Measurements from ENCODE around the gene PTPRN2. TPM values are rescaled to one million over a fixed set of nuclear protein-coding genes. Genes with fewer than 3 reads are reported as not detected.

PTPRN2 gene
- total and polyA plus RNA-seq, 2 of the 8 experiments (the other 6 are each of a cell fraction or from before 2014, with no cell fraction given) = 2.6 to 4.5 TPM

GRCh38 chr7:157497744-157498651 is 1089.6 kb downstream of the PTPRN2 start:
- DNase-seq (ENCODE audit: low read depth in 1 of 2, low spot score in 2 of 2) = peak in 1 of 2 experiments; percentile 14
- no peaks in the 10 kb centered on the region; the same call in 1 of the 2 replicates for H3K79me1 ChIP-seq (ENCODE audit: low read depth, low read length)
- no peaks in the 10 kb centered on the region for H3K23me2 ChIP-seq (ENCODE audit: low read depth, low read length)
- CTCF ChIA-PET (ENCODE audit: partially characterized antibody) = no interaction called here
- H3K23ac ChIP-seq (ENCODE audit: insufficient read length) = no peak overlapping the region
- H3K18ac ChIP-seq (ENCODE audit: extremely low read depth, low read length) = no peak overlapping the region
- no peaks in the 10 kb centered on the region for H3K36me3 ChIP-seq (ENCODE audit: control insufficient read depth in 2 of 4, insufficient read depth in 4 of 4, low read length in 3 of 4)
- H2BK120ac ChIP-seq (replicated peaks; ENCODE audit: low read depth, low read length) = no peak overlapping the region
- no peak overlapping the region for H2AFZ ChIP-seq (ENCODE audit: low read length)
- H3K9ac ChIP-seq (replicated peaks in 1 of 4; ENCODE audit: extremely low read depth in 1 of 4, low read depth in 3 of 4, low read length in 3 of 4) = no peak overlapping the region
- H3K9me3 ChIP-seq (ENCODE audit: insufficient read depth in 2 of 2, low read depth in 1 of 2, low read length in 1 of 2) = no peaks in the 10 kb centered on the region
- H4K91ac ChIP-seq (replicated peaks; ENCODE audit: insufficient read length, low read length) = no peak overlapping the region
- H2BK20ac ChIP-seq (ENCODE audit: low read length) = no peak overlapping the region
- no peak overlapping the region for H3K4me3 ChIP-seq (ENCODE audit: extremely low read depth in 1 of 4, insufficient read depth in 2 of 4, low read depth in 3 of 4, low read length in 4 of 4)
- WGBS, 2 experiments (ENCODE audit: extremely low coverage in 1 of 2, insufficient coverage in 1 of 2, insufficient read length in 1 of 2, insufficient replicate concordance in 2 of 2, low coverage in 1 of 2, low lambda C conversion rate in 2 of 2, missing lambda C conversion rate in 1 of 2) = 90% methylated on average over 32 of the region's 33 CpGs; no CpG with 5 or more reads in 1 of the 2 experiments
- peaks cover 0 to 6% of the 10 kb centered on the region in 2 experiments for H4K20me1 ChIP-seq (replicated peaks in 1 of 2; ENCODE audit: control insufficient read depth in 1 of 2, insufficient read depth in 2 of 2, low read length in 2 of 2)
- FAIRE-seq = no peak
- H3K4ac ChIP-seq (replicated peaks; ENCODE audit: insufficient read length, low read depth, low read length) = no peak overlapping the region
- POLR2A ChIA-PET (ENCODE audit: partially characterized antibody) = interaction anchor here (0.7 kb wide), 1 partner anchor 319 kb away, joined by 3 read pairs; no protein-coding TSS in a partner anchor
- H3K27ac ChIP-seq (ENCODE audit: low read depth, low read length) = no peak overlapping the region
- no peak overlapping the region for H2BK5ac ChIP-seq (ENCODE audit: low read depth, low read length)
- H2BK12ac ChIP-seq (ENCODE audit: low read depth, low read length) = no peak overlapping the region
- H3K79me2 ChIP-seq (ENCODE audit: control insufficient read depth in 1 of 2, insufficient read depth in 2 of 2, low read length in 2 of 2) = no peaks in the 10 kb centered on the region
- H3K4me2 ChIP-seq (ENCODE audit: insufficient read depth in 1 of 2, low read depth in 2 of 2, low read length in 2 of 2) = no peak overlapping the region
- no peak overlapping the region for H3K14ac ChIP-seq (ENCODE audit: insufficient read length)
- H4K5ac ChIP-seq (ENCODE audit: insufficient read length, low read depth, low read length) = no peak overlapping the region
- no peak overlapping the region for H2BK15ac ChIP-seq (ENCODE audit: low read length)
- H4K8ac ChIP-seq (ENCODE audit: extremely low read depth, insufficient read depth, low read length) = no peak overlapping the region
- H3K27me3 ChIP-seq (replicated peaks in 1 of 4; ENCODE audit: control insufficient read depth in 3 of 4, extremely low read depth in 1 of 4, insufficient read depth in 3 of 4, low read length in 3 of 4) = peaks cover 0 to 33% (median 18%) of the 10 kb centered on the region in 4 experiments; a peak in 6 of 7 replicates
- no peak overlapping the region for H3K56ac ChIP-seq (replicated peaks; ENCODE audit: insufficient read length, low read depth, low read length)
- no peak overlapping the region for H2AK5ac ChIP-seq (ENCODE audit: low read depth, low read length)
- H3K4me1 ChIP-seq (replicated peaks in 1 of 4; ENCODE audit: control insufficient read depth in 3 of 4, insufficient read depth in 4 of 4, low read length in 3 of 4) = peaks cover 0 to 2% (median 0%) of the 10 kb centered on the region in 4 experiments; a peak in 1 of 7 replicates
- TF ChIP-seq RBBP5 (IDR thresholded peaks at IDR 0.05; ENCODE audit: borderline replicate concordance, low read depth, low read length) (no peak), SUZ12 (IDR thresholded peaks at IDR 0.05; ENCODE audit: low read length) (no peak), HDAC2 (IDR thresholded peaks at IDR 0.05; ENCODE audit: borderline replicate concordance in 1 of 2, low read depth in 2 of 2, low read length in 2 of 2) (no peak), CEBPB (IDR thresholded peaks at IDR 0.05; ENCODE audit: low read depth, low read length) (no peak), POLR2A (IDR thresholded peaks at IDR 0.05; ENCODE audit: control extremely low read depth in 1 of 2, low read depth in 2 of 2, low read length in 2 of 2) (no peak), JUN (IDR thresholded peaks at IDR 0.05; ENCODE audit: low read depth, low read length) (no peak), E2F6 (IDR thresholded peaks at IDR 0.05) (no peak), KDM4A (IDR thresholded peaks at IDR 0.05; ENCODE audit: low read depth, low read length, severe bottlenecking) (no peak), EZH2 (IDR thresholded peaks at IDR 0.05; ENCODE audit: low read depth, low read length, severe bottlenecking) (no peak), SP4 (IDR thresholded peaks at IDR 0.05; ENCODE audit: low read length) (no peak), PHF8 (conservative IDR thresholded peaks at IDR 0.05; ENCODE audit: low read depth, low read length) (no peak)

Data from H1 (cell line).